Measurements from ENCODE around the gene FLRT2. TPM values are rescaled to one million over a fixed set of nuclear protein-coding genes. Genes with fewer than 3 reads are reported as not detected.

FLRT2 gene
- total and polyA plus RNA-seq, 4 donors = 0.46 to 91.4 (median 14.0) TPM

- 84 to 87% methylated on average over 6 of the region's 6 CpGs for WGBS, 2 donors
Measured at GRCh38 chr14:85701116-85701515, 171.2 kb downstream of the FLRT2 start.

GRCh38 chr14:85701763-85702162 is 171.8 kb downstream of the FLRT2 start:
- no peaks in the 10 kb centered on the region for H3K9me3 ChIP-seq (ENCODE audit: control insufficient read depth, low read length)
- 62 to 64% methylated on average over 3 of the region's 3 CpGs for WGBS, 2 donors
- no peaks in the 10 kb centered on the region for H3K27me3 ChIP-seq (ENCODE audit: control insufficient read depth in 1 of 2, insufficient read depth in 2 of 2, low read length in 1 of 2)
- H3K4me1 ChIP-seq (ENCODE audit: control insufficient read depth in 1 of 2, insufficient read depth in 2 of 2, low read length in 2 of 2) = no peaks in the 10 kb centered on the region
- DNase-seq (no peak), ATAC-seq (ENCODE audit: low FRiP score) (no peak)
- no peak overlapping the region for H3K4me3 ChIP-seq (ENCODE audit: low read length in 2 of 2)
- H3K27ac ChIP-seq (ENCODE audit: low read depth in 1 of 2, low read length in 2 of 2) = no peak overlapping the region
- H3K36me3 ChIP-seq (ENCODE audit: control insufficient read depth in 1 of 2, insufficient read depth in 2 of 2, low read length in 1 of 2) = no peaks in the 10 kb centered on the region
- intact Hi-C loops (cut with DNase I) = no loop called here

More at GRCh38 chr14:85701116-85701515, 171.2 kb downstream of the FLRT2 start:
- no peaks in the 10 kb centered on the region for H3K4me1 ChIP-seq (ENCODE audit: control insufficient read depth in 1 of 2, insufficient read depth in 2 of 2, low read length in 2 of 2)
- no peaks in the 10 kb centered on the region for H3K36me3 ChIP-seq (ENCODE audit: control insufficient read depth in 1 of 2, insufficient read depth in 2 of 2, low read length in 1 of 2)
- H3K27ac ChIP-seq (ENCODE audit: low read depth in 1 of 2, low read length in 2 of 2) = no peak overlapping the region
- DNase-seq (no peak), ATAC-seq (ENCODE audit: low FRiP score) (no peak)
- H3K4me3 ChIP-seq (ENCODE audit: low read length in 2 of 2) = no peak overlapping the region
- intact Hi-C loops (cut with DNase I) = no loop called here
- no peaks in the 10 kb centered on the region for H3K27me3 ChIP-seq (ENCODE audit: control insufficient read depth in 1 of 2, insufficient read depth in 2 of 2, low read length in 1 of 2)
- H3K9me3 ChIP-seq (ENCODE audit: control insufficient read depth, low read length) = no peaks in the 10 kb centered on the region

- H3K27me3 ChIP-seq (ENCODE audit: control insufficient read depth in 1 of 2, insufficient read depth in 2 of 2, low read length in 1 of 2) = no peaks in the 10 kb centered on the region
- no peaks in the 10 kb centered on the region for H3K9me3 ChIP-seq (ENCODE audit: control insufficient read depth, low read length)
- no peaks in the 10 kb centered on the region for H3K4me1 ChIP-seq (ENCODE audit: control insufficient read depth in 1 of 2, insufficient read depth in 2 of 2, low read length in 2 of 2)
- 55 to 71% methylated on average over 1 of the region's 1 CpG for WGBS, 2 donors
- H3K27ac ChIP-seq (ENCODE audit: low read depth in 1 of 2, low read length in 2 of 2) = no peak overlapping the region
- DNase-seq (no peak), ATAC-seq (ENCODE audit: low FRiP score) (no peak)
- no peaks in the 10 kb centered on the region for H3K36me3 ChIP-seq (ENCODE audit: control insufficient read depth in 1 of 2, insufficient read depth in 2 of 2, low read length in 1 of 2)
- H3K4me3 ChIP-seq (ENCODE audit: low read length in 2 of 2) = no peak overlapping the region
- intact Hi-C loops (cut with DNase I) = no loop called here
Measured at GRCh38 chr14:85702191-85702590, 172.2 kb downstream of the FLRT2 start.

DNA sequence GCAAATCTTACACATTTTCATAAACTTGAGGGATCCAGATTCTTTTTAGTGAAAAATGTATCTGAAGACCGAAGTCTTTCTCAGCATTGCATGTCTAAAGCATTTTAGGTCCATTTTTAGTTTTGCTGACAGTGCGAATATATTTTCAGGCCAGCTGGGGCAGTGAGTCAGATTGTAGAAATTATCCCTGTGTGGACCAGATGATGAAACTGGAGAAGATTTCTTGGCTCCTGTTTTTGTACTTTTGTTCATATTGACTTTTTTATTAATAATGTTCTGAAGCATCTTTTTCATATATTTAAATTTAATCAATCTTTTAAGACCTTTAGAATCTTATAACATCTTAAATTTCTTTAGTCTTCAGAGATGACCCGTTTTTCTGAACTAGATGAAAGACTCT is 173.1 kb downstream of the FLRT2 start:
- no peak overlapping the region for H3K27ac ChIP-seq (ENCODE audit: low read depth in 1 of 2, low read length in 2 of 2)
- H3K4me3 ChIP-seq (ENCODE audit: low read length in 2 of 2) = no peak overlapping the region
- H3K36me3 ChIP-seq (ENCODE audit: control insufficient read depth in 1 of 2, insufficient read depth in 2 of 2, low read length in 1 of 2) = no peaks in the 10 kb centered on the region
- H3K4me1 ChIP-seq (ENCODE audit: control insufficient read depth in 1 of 2, insufficient read depth in 2 of 2, low read length in 2 of 2) = no peaks in the 10 kb centered on the region
- DNase-seq (no peak), ATAC-seq (ENCODE audit: low FRiP score) (no peak)
- WGBS, 2 donors = 62 to 63% methylated on average over 3 of the region's 3 CpGs
- no peaks in the 10 kb centered on the region for H3K9me3 ChIP-seq (ENCODE audit: control insufficient read depth, low read length)
- no peaks in the 10 kb centered on the region for H3K27me3 ChIP-seq (ENCODE audit: control insufficient read depth in 1 of 2, insufficient read depth in 2 of 2, low read length in 1 of 2)
- intact Hi-C loops (cut with DNase I) = no loop called here
